Stomach smooth muscle (tissue), 2 donors: ENCODE measurements around the gene HOXA4.
A peak's percentile ranks its signal among the peaks of the same experiment; 100 is the strongest.

Experiments
- H3K27ac ChIP-seq: one replicate; pipeline ENCODE4 v1.7.0; 2013; ENCODE audit warnings: mild to moderate bottlenecking, low read length, inconsistent platforms
- H3K27me3 ChIP-seq, 2 donors: one replicate each; pipeline ENCODE4 v1.7.0; 2013; ENCODE audit warnings: low read length in 2 of 2; ENCODE audit not compliant: insufficient read depth in 2 of 2, control insufficient read depth in 1 of 2
- H3K36me3 ChIP-seq, 2 donors: one replicate each; pipeline ENCODE4 v1.7.0; 2013; ENCODE audit warnings: low read length in 2 of 2; ENCODE audit not compliant: control insufficient read depth in 2 of 2, insufficient read depth in 2 of 2
- H3K4me1 ChIP-seq: one replicate; pipeline ENCODE4 v1.7.0; 2013; ENCODE audit warnings: low read length; ENCODE audit not compliant: control insufficient read depth, insufficient read depth
- H3K4me3 ChIP-seq, 2 donors: one replicate each; pipeline ENCODE4 v1.7.0; 2013; ENCODE audit warnings: low read length in 2 of 2
- H3K9ac ChIP-seq, 2 donors: one replicate each; pipeline ENCODE4 v1.7.0; 2013; ENCODE audit warnings: low read length in 2 of 2, mild to moderate bottlenecking in 1 of 2
- H3K9me3 ChIP-seq, 2 donors: one replicate each; pipeline ENCODE4 v1.7.0; 2013; ENCODE audit warnings: low read length in 2 of 2; ENCODE audit not compliant: control insufficient read depth in 2 of 2
- donor health status: healthy.
- donor health status: Pancreatic carcinoma.

Gene HOXA4

GRCh38 chr7:27125986-27126394, 4.6 kb downstream of the HOXA4 start:
- Histone ChIP-seq H3K27me3 (no peaks in the 10 kb centered on the region), H3K9me3 (no peaks in the 10 kb centered on the region), H3K36me3 (no peaks in the 10 kb centered on the region), H3K4me1 (peaks cover 69% of the 10 kb centered on the region), H3K4me3 (peak overlapping the region in 1 of 2 donors; percentile 93), H3K9ac (peak overlapping the region in 1 of 2 donors; percentile 23), H3K27ac (peak overlapping the region; percentile 98)

GRCh38 chr7:27124902-27125689, 5.5 kb downstream of the HOXA4 start:
- Histone ChIP-seq H3K36me3 (no peaks in the 10 kb centered on the region), H3K27ac (peak overlapping the region; percentile 98), H3K4me3 (peak overlapping the region; percentile 64 to 93), H3K9ac (peak overlapping the region; percentile 91 to 93), H3K4me1 (peaks cover 76% of the 10 kb centered on the region), H3K27me3 (no peaks in the 10 kb centered on the region), H3K9me3 (no peaks in the 10 kb centered on the region)

GRCh38 chr7:27124096-27124901, 6.3 kb downstream of the HOXA4 start:
- Histone ChIP-seq H3K36me3 (no peaks in the 10 kb centered on the region), H3K27ac (peak overlapping the region; percentile 98), H3K9me3 (no peaks in the 10 kb centered on the region), H3K9ac (peak overlapping the region; percentile 91 to 93), H3K4me3 (peak overlapping the region; percentile 64 to 93), H3K27me3 (no peaks in the 10 kb centered on the region), H3K4me1 (peaks cover 81% of the 10 kb centered on the region)

GRCh38 chr7:27123477-27124053, 7.0 kb downstream of the HOXA4 start:
- peak overlapping the region; percentile 91 to 93 for H3K9ac ChIP-seq
- peaks cover 80% of the 10 kb centered on the region for H3K4me1 ChIP-seq
- no peaks in the 10 kb centered on the region for H3K9me3 ChIP-seq
- no peaks in the 10 kb centered on the region for H3K27me3 ChIP-seq
- H3K27ac ChIP-seq, result peak overlapping the region; percentile 98
- peak overlapping the region; percentile 64 to 93 for H3K4me3 ChIP-seq
- H3K36me3 ChIP-seq, result peaks cover 0 to under 1% of the 10 kb centered on the region in 2 donors

- H3K9ac ChIP-seq, result peak overlapping the region; percentile 91 to 93
- no peaks in the 10 kb centered on the region for H3K9me3 ChIP-seq
- peak overlapping the region; percentile 98 for H3K27ac ChIP-seq
- peaks cover 76% of the 10 kb centered on the region for H3K4me1 ChIP-seq
- H3K4me3 ChIP-seq, result peak overlapping the region; percentile 64 to 93
- peaks cover 0 to 2% of the 10 kb centered on the region in 2 donors for H3K36me3 ChIP-seq
- no peaks in the 10 kb centered on the region for H3K27me3 ChIP-seq
Measured at GRCh38 chr7:27123007-27123476, 7.5 kb downstream of the HOXA4 start.

- H3K27ac ChIP-seq, result peak overlapping the region; percentile 98
Measured at GRCh38 chr7:27122077-27122910, 8.3 kb downstream of the HOXA4 start.

GRCh38 chr7:27121684-27122076, 8.9 kb downstream of the HOXA4 start:
- Histone ChIP-seq H3K27ac (peak overlapping the region; percentile 98), H3K4me1 (peaks cover 70% of the 10 kb centered on the region), H3K9me3 (no peaks in the 10 kb centered on the region), H3K9ac (peak overlapping the region; percentile 91 to 93), H3K36me3 (peaks cover 0 to 3% of the 10 kb centered on the region in 2 donors), H3K27me3 (no peaks in the 10 kb centered on the region), H3K4me3 (peak overlapping the region; percentile 64 to 93)

More at GRCh38 chr7:27122077-27122910, 8.3 kb downstream of the HOXA4 start:
- peak overlapping the region; percentile 91 to 93 for H3K9ac ChIP-seq
- H3K4me3 ChIP-seq, result peak overlapping the region; percentile 64 to 93
- H3K27me3 ChIP-seq, result no peaks in the 10 kb centered on the region
- no peaks in the 10 kb centered on the region for H3K9me3 ChIP-seq
- peaks cover 0 to 3% of the 10 kb centered on the region in 2 donors for H3K36me3 ChIP-seq
- H3K4me1 ChIP-seq, result peaks cover 74% of the 10 kb centered on the region

GRCh38 chr7:27119412-27119911, 11.1 kb downstream of the HOXA4 start:
- Histone ChIP-seq H3K36me3 (peaks cover 0 to 3% of the 10 kb centered on the region in 2 donors), H3K4me1 (peaks cover 49% of the 10 kb centered on the region), H3K9me3 (no peaks in the 10 kb centered on the region), H3K4me3 (peak overlapping the region; percentile 64 to 93), H3K27ac (peak overlapping the region; percentile 98), H3K27me3 (no peaks in the 10 kb centered on the region), H3K9ac (peak overlapping the region; percentile 48 to 91)

GRCh38 chr7:27118580-27118979, 12.0 kb downstream of the HOXA4 start:
- no peaks in the 10 kb centered on the region for H3K9me3 ChIP-seq
- H3K27me3 ChIP-seq, result no peaks in the 10 kb centered on the region
- H3K9ac ChIP-seq, result peak overlapping the region; percentile 91 to 96
- H3K36me3 ChIP-seq, result peaks cover 0 to 3% of the 10 kb centered on the region in 2 donors
- peak overlapping the region; percentile 98 for H3K27ac ChIP-seq
- peak overlapping the region; percentile 77 to 93 for H3K4me3 ChIP-seq
- H3K4me1 ChIP-seq, result peaks cover 44% of the 10 kb centered on the region
